B cell (primary cell): ENCODE results near the gene GTF3C5. TPM values are rescaled to one million over a fixed set of nuclear protein-coding genes. Genes with fewer than 3 reads are reported as not detected.
"Not testable (repeated sequence)": the region's sequence is repeated elsewhere in the genome, so short reads cannot be mapped to it uniquely, and the experiment has no call there.

Experiments used
- ATAC-seq: fragments of 200-7000 bp; cut with Tn5 transposase; one replicate; pipeline ENCODE4 v1.10.0; 2021; ENCODE audit warnings: low read depth, mild to moderate bottlenecking, moderate number of reproducible peaks, moderate library complexity
- CTCF ChIA-PET: fragments of 350-600 bp; sonication (Branson Sonifier 250); formaldehyde crosslinking; loops from one replicate; lab custom pipeline; 2021; ENCODE audit warnings: antibody characterized with exemption, inconsistent platforms; lab: Charles Lee
- POLR2A ChIA-PET: fragments of 350-600 bp; sonication (Branson Sonifier 250); formaldehyde crosslinking; loops from one replicate; lab custom pipeline; 2021; ENCODE audit warnings: antibody characterized with exemption; lab: Charles Lee
- DNase-seq: peaks from one replicate; pipeline ENCODE4 v3.0.0; 2013
- H2AFZ ChIP-seq: 2 replicates; pipeline ENCODE4 v1.6.1; 2012; ENCODE audit warnings: mild to moderate bottlenecking, low read depth, low read length; ENCODE audit not compliant: insufficient read depth, poor library complexity, severe bottlenecking
- H3K27ac ChIP-seq, 2 donors: 1 replicate in 1 of 2; 2 replicates in 1 of 2; pipeline ENCODE4 v1.5.1; 2012 to 2013; ENCODE audit warnings: low read length in 2 of 2, mild to moderate bottlenecking in 2 of 2, moderate library complexity in 1 of 2
- H3K27me3 ChIP-seq, 4 experiments: fragments of 200-600 bp in 1 of 4; sonication (generic) in 1 of 4; replicated peaks in 1 of 4; 1 replicate in 2 of 4; 2 replicates in 2 of 4; pipeline versions ENCODE4 v1.6.1 to v1.7.0; 2013 to 2016; ENCODE audit warnings: low read length in 3 of 4, mild to moderate bottlenecking in 2 of 4, mixed read lengths in 1 of 4, moderate library complexity in 1 of 4; ENCODE audit not compliant: insufficient read depth in 4 of 4, control insufficient read depth in 3 of 4; ENCODE audit errors: control extremely low read depth in 1 of 4
- H3K36me3 ChIP-seq, 2 experiments: replicated peaks in 1 of 2; 1 replicate in 1 of 2; 2 replicates in 1 of 2; pipeline versions ENCODE4 v1.6.1 to v1.7.1; 2013; ENCODE audit warnings: low read length in 1 of 2; ENCODE audit not compliant: insufficient read depth in 2 of 2, control insufficient read depth in 1 of 2; ENCODE audit errors: control extremely low read depth in 1 of 2, extremely low read depth in 1 of 2
- H3K4me1 ChIP-seq, 2 donors: fragments of 200-600 bp in 1 of 2; sonication (generic) in 1 of 2; 1 replicate in 1 of 2; 2 replicates in 1 of 2; pipeline versions ENCODE4 v1.5.1 to v1.6.1; 2013 to 2017; ENCODE audit warnings: low read length in 2 of 2; ENCODE audit not compliant: control insufficient read depth in 2 of 2, insufficient read depth in 2 of 2
- H3K4me2 ChIP-seq: replicated peaks from 2 replicates; pipeline ENCODE3; 2012; ENCODE audit warnings: mild to moderate bottlenecking, low read depth, low read length; ENCODE audit not compliant: poor library complexity, severe bottlenecking
- H3K4me3 ChIP-seq, 5 experiments: fragments of 200-600 bp in 1 of 5; sonication (generic) in 1 of 5; 1 replicate in 3 of 5; 2 replicates in 2 of 5; pipeline versions ENCODE4 v1.5.1 to v1.7.0; 2011 to 2016; ENCODE audit warnings: low read length in 4 of 5, mild to moderate bottlenecking in 4 of 5, low read depth in 2 of 5, control low read depth in 1 of 5, moderate library complexity in 1 of 5; ENCODE audit not compliant: insufficient read depth in 1 of 5; ENCODE audit errors: control extremely low read depth in 1 of 5, extremely low read depth in 1 of 5
- H3K79me2 ChIP-seq: fragments of 200-600 bp; sonication (generic); one replicate; pipeline ENCODE4 v1.6.0; 2016; ENCODE audit warnings: low read length; ENCODE audit not compliant: control insufficient read depth, insufficient read depth
- H3K9ac ChIP-seq: fragments of 200-600 bp; sonication (generic); 2 replicates; pipeline ENCODE4 v1.6.1; 2017; ENCODE audit warnings: mild to moderate bottlenecking, low read length, moderate library complexity
- H3K9me3 ChIP-seq, 3 donors: one replicate each; pipeline versions ENCODE4 v1.6.1 to v1.7.1; 2013; ENCODE audit warnings: low read length in 2 of 3; ENCODE audit not compliant: control insufficient read depth in 2 of 3, insufficient read depth in 1 of 3; ENCODE audit errors: control extremely low read depth in 1 of 3
- H4K20me1 ChIP-seq: 2 replicates; pipeline ENCODE4 v1.6.0; 2012; ENCODE audit warnings: mild to moderate bottlenecking, low read length; ENCODE audit not compliant: insufficient read depth, control insufficient read depth, poor library complexity, severe bottlenecking
- H3K27ac Mint-ChIP-seq: one replicate; pipeline ENCODE4 v1.8.0; 2021; ENCODE audit warnings: mixed read lengths
- H3K27me3 Mint-ChIP-seq: one replicate; pipeline ENCODE4 v1.8.0; 2021; ENCODE audit warnings: mixed read lengths
- H3K4me1 Mint-ChIP-seq: one replicate; pipeline ENCODE4 v1.8.0; 2021; ENCODE audit warnings: mixed read lengths
- H3K4me3 Mint-ChIP-seq: one replicate; pipeline ENCODE4 v1.8.0; 2021; ENCODE audit warnings: mixed read lengths
- H3K9me3 Mint-ChIP-seq: one replicate; pipeline ENCODE4 v1.8.0; 2022; ENCODE audit warnings: mixed read lengths; ENCODE audit not compliant: insufficient read depth
- CTCF ChIP-seq: fragments of 200-600 bp; IDR thresholded peaks from one replicate; pipeline ENCODE4 v1.8.0; 2022; ENCODE audit warnings: antibody characterized with exemption, mild to moderate bottlenecking
- EZH2 ChIP-seq: IDR thresholded peaks from 2 replicates; pipeline ENCODE4 v1.6.1; 2012; ENCODE audit warnings: borderline replicate concordance, low read depth, mild to moderate bottlenecking, moderate library complexity, low read length; ENCODE audit not compliant: insufficient read depth, poor library complexity, severe bottlenecking
- WGBS: methylation state at CpG from one replicate; pipeline ENCODE4 v1.1.5; 2013; ENCODE audit warnings: missing lambda C conversion rate; ENCODE audit not compliant: insufficient coverage; 5-methylcytosine and 5-hydroxymethylcytosine counted together
- intact Hi-C: fragments of 100-400 bp; cut with micrococcal nuclease; formaldehyde crosslinking; loops from one replicate; pipeline ENCODE4 v1.10.0; 2022
- polyA plus RNA-seq: library from polyadenylated mRNA; depleted of rRNA; stranded (reverse); fragments of >200 nt; gene quantifications from 2 replicates; pipeline ENCODE4 v1.2.3, GENCODE V29; 2012
- total RNA-seq, 2 donors: library from RNA; stranded (reverse); fragments of 120-200 nt in 1 of 2; gene quantifications; 1 replicate in 1 of 2; 2 replicates in 1 of 2; pipeline versions ENCODE4 v1.2.3 to v1.2.4, GENCODE V29; 2013 to 2022

Gene GTF3C5
- total and polyA plus RNA-seq, 2 donors (not counting 1 experiment from before 2014, with no cell fraction given), result 80.5 to 91.2 TPM

- Mint-ChIP-seq H3K4me1 (peaks cover 12% of the 10 kb centered on the region), H3K27me3 (peaks cover 46% of the 10 kb centered on the region), H3K27ac (no peak overlapping the region), H3K4me3 (no peak overlapping the region), H3K9me3 (no peaks in the 10 kb centered on the region)
- CTCF ChIA-PET, result no interaction called here
- POLR2A ChIA-PET, result no interaction called here
- Histone ChIP-seq H3K4me1 (peaks cover 4 to 10% of the 10 kb centered on the region in 2 donors), H3K27ac (no peak overlapping the region), H2AFZ (no peak overlapping the region), H3K27me3 (peaks cover 0 to 33% (median 7%) of the 10 kb centered on the region in 4 experiments), H3K9ac (no peak overlapping the region), H3K4me2 (no peak overlapping the region), H3K36me3 (no peaks in the 10 kb centered on the region), H3K79me2 (no peaks in the 10 kb centered on the region), H3K4me3 (no peak overlapping the region), H3K9me3 (no peaks in the 10 kb centered on the region), H4K20me1 (no peaks in the 10 kb centered on the region)
- ATAC-seq (no peak), DNase-seq (no peak)
- intact Hi-C loops, result no loop called here
- WGBS, result 75% methylated on average over 13 of the region's 13 CpGs
- TF ChIP-seq CTCF, result no peak
- no peak for TF ChIP-seq EZH2
Observed at GRCh38 chr9:132996526-132996925, 34.3 kb upstream of the GTF3C5 start.

GRCh38 chr9:132997591-132997990, 33.2 kb upstream of the GTF3C5 start:
- ATAC-seq (no peak), DNase-seq (no peak)
- ChIA-PET POLR2A (no interaction called here), CTCF (no interaction called here)
- Histone ChIP-seq H3K27me3 (peaks cover 0 to 32% (median 7%) of the 10 kb centered on the region in 4 experiments), H3K4me3 (no peak overlapping the region), H4K20me1 (no peaks in the 10 kb centered on the region), H3K9ac (no peak overlapping the region), H2AFZ (no peak overlapping the region), H3K4me2 (no peak overlapping the region), H3K27ac (no peak overlapping the region), H3K36me3 (no peaks in the 10 kb centered on the region), H3K79me2 (no peaks in the 10 kb centered on the region), H3K9me3 (no peaks in the 10 kb centered on the region), H3K4me1 (peaks cover 4 to 10% of the 10 kb centered on the region in 2 donors)
- peaks cover 41% of the 10 kb centered on the region for H3K27me3 Mint-ChIP-seq
- WGBS, result 89% methylated on average over 4 of the region's 4 CpGs
- H3K4me3 Mint-ChIP-seq, result no peak overlapping the region
- no peaks in the 10 kb centered on the region for H3K9me3 Mint-ChIP-seq
- intact Hi-C loops, result no loop called here
- H3K27ac Mint-ChIP-seq, result no peak overlapping the region
- TF ChIP-seq EZH2, result no peak
- TF ChIP-seq CTCF, result no peak
- H3K4me1 Mint-ChIP-seq, result peaks cover 7% of the 10 kb centered on the region

GRCh38 chr9:132998221-132998620, 32.6 kb upstream of the GTF3C5 start:
- not testable (repeated sequence) for H3K4me2 ChIP-seq

More at GRCh38 chr9:132998221-132998620, 32.6 kb upstream of the GTF3C5 start:
- DNase-seq, CTCF ChIA-PET, ATAC-seq, H3K9ac ChIP-seq, H3K4me1 Mint-ChIP-seq, H3K79me2 ChIP-seq, H3K4me1 ChIP-seq, H3K9me3 Mint-ChIP-seq, H3K9me3 ChIP-seq, H3K4me3 ChIP-seq, intact Hi-C loops, H4K20me1 ChIP-seq, H3K4me3 Mint-ChIP-seq, POLR2A ChIA-PET, H3K27ac Mint-ChIP-seq, H3K27ac ChIP-seq, H3K36me3 ChIP-seq, H2AFZ ChIP-seq: not testable (repeated sequence)
- H3K27me3 ChIP-seq, result peaks cover 0 to 33% (median 8%) of the 10 kb centered on the region in 4 experiments
- WGBS, result 100% methylated on average over 1 of the region's 4 CpGs
- peaks cover 39% of the 10 kb centered on the region for H3K27me3 Mint-ChIP-seq
